GM21619 (cell line): Measurements from ENCODE around the gene NME7.
A peak's percentile ranks its signal among the peaks of the same experiment; 100 is the strongest.
"Not testable (repeated sequence)": the region's sequence is repeated elsewhere in the genome, so short reads cannot be mapped to it uniquely, and the experiment has no call there.

Experiments
- ATAC-seq: cut with Tn5 transposase; IDR thresholded peaks from one replicate; pipeline ENCODE4 v1.9.1; 2021; ENCODE audit not compliant: unreplicated experiment

Gene NME7

DNA sequence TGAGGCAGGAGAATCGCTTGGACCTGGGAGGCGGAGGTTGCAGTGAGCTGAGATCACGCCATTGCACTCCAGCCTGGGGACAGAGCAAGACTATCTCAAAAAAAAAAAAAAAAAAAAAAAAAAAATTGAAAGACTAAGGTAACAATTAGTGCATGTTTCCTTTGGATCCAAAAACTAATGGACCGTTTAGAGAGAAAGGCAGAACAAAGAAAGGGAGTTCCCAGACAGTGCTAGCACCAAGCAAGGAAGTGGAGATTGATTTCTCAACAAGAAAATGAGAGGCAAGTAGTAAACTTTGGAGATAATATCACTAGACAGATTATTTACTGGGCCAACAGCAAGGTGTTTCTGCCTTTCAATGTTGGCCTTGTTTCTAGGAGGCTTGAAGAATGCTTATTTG, 236.9 kb downstream of the NME7 start:
- no peak for ATAC-seq

DNA sequence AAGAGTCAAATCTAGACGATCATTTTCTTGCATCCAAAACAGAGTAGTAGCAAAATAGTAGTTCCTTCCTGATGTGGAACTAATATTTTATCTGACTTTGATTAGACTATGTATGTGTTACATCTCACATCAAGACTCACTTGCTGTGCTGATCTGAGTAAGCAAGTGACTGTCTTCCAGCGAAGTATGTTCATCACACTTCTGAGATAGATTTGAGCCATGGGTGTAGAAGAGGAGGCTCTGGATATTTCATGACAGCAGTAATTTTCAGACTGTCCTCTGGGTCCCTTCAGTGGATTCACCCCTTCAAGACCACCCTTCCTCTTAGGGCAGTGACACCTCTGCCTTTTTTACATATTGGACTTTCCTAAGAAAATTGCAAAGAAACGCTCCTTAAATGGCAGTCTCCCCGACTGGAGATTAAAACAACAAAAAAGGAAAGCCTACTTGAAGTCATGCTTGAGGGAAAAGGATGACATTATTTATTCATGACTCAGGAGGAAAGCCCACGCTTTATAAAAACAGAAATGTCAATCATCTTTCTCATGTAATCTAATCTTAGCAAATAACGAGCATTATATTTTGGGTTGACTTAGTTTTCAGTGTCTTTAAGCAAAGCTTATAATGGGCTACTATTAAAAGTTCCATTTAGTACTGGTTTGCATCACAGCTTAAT, 238.3 kb downstream of the NME7 start:
- ATAC-seq, result no peak

DNA sequence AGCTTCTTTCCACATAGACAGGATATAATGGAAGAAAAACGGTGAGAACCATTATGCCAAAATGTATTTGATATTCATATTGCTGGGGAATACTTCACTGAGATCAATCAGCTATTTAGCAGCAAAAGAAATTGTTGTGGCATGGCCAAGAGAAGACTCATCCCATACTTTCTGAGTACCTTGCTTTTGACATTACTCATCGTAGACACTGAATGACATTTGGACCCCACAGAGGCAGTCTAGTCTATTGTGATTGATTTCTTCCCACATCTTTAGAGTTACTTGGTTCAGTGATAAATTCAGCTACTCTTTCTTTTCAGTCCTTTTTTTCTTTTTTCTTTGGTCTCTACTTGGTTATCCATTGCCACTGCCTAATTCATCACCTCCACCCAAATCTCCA, 239.0 kb downstream of the NME7 start:
- ATAC-seq, result no peak

DNA sequence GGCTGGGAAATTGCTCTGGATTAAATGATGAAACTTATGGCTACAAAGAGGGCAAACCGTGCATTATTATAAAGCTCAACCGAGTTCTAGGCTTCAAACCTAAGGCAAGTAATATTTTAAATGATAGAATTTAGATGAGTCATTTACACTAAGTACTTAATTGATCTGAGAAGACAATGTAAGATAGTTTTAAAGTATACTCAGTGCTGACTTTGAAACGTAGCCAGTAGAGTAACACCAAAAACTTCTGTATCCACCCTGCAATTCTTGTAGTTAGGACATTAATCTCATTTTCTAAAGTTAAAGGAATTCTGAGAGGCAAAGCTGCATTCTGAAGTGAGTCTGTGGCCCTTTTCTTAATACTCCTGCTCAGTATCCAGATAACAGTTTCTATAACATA, 240.3 kb downstream of the NME7 start:
- ATAC-seq, result no peak

DNA sequence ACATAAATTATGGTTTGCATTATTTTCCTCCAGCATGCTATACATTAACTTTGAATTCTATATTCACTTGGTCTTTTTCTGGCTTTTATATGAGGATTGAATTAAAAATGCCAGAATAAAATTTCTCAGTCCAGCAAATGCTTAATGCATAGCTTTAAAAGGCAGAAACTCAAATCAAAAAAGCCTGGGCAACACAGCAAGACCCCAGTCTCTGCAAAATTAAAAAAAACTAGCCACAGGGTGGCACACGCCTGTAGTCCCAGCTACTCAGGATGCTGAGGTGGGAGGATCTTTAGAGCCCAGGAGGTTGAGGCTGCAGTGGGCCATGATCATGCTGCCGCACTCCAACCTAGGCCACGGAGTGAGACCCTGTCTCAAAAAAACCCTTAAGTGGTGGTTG, 241.3 kb downstream of the NME7 start:
- no peak for ATAC-seq

DNA sequence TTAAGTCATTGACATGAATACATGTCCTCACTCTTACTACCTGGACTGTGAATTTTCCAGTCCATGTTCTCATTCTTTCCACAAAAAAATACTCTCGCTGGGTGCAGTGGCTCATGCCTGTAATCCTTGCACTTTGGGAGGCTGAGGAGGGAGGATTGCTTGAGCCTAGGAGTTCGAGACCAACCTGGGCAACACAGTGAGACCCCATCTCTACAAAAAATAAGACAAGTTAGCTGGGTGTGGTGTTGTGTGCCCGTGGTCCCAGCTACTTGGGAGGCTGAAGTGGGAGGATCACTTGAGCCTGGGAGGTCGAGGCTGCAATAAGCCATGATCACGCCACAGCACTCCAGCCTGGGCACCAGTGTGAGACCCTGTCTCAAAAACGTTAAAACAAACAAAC, 242.0 kb downstream of the NME7 start:
- ATAC-seq, result not testable (repeated sequence)

DNA sequence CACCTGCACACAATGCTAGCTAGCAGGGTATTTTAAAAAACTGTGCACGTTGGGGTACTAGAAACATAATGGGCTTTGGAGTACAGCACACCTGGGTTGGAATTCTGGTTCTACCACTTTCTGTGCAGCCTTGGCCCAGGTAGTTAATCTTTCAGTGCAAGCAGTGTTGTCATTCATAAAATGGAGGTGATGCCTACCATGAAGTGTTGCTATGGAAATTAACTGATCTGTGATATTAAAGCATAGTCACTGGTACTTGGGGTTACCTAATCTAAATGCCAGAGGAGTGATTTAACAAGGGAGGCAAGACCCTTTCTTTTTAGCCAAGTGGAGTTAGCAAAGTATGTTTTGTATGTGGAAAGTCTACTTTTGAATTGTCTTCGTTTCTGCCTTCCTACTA, 243.1 kb downstream of the NME7 start:
- no peak for ATAC-seq

DNA sequence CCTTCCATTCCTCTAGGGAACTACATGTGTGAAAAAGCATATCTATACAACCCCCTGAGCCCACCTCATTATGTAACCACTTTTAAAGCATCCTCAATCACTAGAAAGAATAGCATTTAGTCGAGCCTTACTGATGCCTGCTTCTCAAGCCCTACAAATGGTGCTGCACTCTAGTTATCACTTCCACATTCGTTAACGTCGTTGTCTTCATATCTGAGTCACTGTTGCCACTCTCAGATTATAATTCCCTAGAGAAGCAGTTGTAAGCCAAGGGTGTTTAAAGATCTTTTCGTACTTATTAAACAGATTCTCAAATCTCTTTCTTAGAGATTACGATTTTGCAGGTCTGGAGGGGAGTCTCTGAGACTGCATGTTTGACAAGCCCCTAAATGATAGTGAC, 244.6 kb downstream of the NME7 start:
- ATAC-seq, result no peak

DNA sequence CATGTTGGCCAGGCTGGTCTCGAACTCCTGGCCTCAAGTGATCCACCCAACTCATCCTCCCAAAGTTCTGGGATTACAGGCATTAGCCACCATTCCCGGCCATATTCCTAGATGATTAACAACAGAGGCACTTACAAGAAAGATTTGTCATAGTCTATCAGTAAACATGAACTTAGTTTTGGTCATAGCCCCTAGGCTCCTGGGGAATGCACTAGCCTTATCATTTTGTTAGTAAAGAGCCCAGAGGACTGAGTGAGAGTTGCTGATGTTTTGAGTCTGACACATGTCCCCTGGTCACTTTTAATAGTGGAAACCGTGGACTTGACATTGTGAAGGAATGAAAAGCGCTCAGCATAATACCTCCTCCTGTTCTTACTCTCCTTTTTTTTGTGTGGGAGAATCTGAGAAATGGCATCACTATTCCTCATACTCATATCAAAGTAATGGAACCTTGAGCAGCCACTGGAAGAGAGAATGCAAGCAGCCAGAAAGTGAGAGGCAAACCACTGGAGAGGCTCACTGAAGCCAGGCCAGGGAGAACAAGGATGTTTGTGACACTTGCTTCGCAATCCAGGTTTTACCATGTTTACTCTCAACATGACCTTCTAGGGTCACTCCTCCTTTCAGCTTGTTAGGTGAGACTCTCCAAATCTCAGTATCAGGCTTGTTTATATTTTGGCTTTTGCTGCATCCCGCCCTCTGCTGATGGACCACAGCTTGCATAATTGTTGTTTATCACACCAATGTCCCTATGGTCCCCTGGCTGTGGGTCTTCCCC, 246.3 kb downstream of the NME7 start:
- ATAC-seq, result no peak

DNA sequence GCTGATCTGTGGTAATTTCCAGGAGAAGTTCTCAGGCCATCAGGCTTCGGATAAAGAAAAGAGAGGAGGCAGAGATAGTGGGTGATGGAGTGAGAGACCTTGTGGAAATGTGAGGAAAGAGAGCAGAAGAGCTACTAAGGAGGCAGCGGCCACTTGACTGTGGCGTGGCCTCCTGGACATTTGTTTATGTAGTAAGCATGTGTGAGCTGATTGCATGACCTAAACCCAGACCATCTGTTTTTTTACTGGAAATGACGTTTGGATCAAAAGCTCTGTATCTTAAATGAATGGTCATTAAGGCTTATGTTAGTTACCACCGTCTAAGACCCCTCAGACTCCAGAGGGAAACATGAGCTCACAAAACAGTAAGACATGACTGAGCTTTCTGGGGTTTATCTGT, 247.5 kb downstream of the NME7 start:
- no peak for ATAC-seq

DNA sequence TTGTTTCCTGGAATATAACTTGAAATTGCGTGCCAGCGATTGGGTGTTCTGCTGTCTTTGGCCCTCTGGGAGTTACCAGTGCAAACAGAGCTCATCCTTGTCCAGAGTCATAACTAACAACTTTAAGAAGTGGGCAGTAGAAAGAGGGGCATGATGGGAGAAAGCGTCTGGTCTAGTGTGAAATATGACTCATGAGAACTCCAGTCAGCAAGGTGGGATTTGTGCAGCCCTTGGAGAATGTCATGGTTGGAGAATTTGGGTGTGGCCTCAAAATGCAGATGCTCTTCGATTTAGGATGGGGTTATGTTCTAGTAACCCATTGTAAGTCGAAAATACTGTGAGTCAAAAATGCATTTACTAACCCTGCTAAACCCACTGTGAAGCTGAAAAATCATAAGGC, 248.2 kb downstream of the NME7 start:
- no peak for ATAC-seq

DNA sequence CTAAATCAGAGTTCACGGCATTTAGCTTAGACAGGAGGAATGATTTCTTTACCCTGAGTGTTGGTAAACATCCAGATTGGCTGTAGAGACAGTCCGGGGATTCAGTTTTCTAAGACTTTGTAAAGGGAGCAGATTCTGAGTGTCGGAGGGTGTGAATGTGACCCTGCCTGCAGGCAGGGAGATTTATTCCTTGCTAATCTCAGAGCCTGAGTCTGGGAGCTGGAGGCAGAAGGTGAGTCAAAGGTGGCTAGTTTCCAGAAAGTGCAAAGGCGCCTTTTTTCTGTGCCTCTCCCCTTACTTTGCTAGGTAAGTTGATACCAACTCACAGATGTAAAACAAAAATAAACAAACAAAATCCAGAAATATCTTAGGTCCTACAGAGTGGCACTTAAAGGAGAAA, 249.4 kb downstream of the NME7 start:
- no peak for ATAC-seq

DNA sequence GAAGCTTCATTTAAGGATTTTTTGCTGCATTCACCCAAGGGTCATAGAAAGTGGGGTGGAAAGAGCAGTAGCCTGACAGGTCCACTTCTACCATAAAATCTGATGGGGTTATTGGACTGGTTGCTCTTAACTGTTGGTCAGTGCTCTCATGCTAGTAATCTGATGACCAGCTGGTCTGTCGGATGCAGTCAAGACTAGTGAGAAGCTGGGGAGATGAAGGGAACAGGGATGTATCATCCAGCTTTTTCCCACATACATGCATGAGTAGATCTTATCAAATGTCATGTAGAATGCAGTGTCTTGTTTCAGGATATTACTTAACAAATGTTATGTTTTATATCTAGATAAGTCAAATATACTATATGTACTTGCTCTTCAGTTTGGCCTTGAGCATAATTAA, 250.0 kb downstream of the NME7 start:
- no peak for ATAC-seq

DNA sequence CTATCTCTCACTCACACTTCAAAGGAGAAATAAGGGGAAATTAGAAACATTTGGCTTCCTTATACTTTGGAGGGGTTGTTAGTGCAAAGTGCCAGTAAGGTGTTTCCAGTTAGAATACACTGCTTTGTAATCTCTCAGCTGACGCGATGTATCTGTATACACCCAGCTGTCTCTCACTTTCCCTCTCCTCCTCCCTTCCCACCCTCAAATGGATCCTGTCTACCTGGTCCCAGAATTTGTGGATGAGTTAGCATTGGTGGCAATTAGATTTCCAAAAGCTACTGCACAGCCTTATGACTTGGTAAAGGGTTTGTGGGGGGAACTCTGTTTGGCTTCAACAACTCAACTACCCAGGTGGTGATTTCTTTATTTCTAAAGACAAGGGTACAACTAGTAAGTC, 250.6 kb downstream of the NME7 start:
- no peak for ATAC-seq

DNA sequence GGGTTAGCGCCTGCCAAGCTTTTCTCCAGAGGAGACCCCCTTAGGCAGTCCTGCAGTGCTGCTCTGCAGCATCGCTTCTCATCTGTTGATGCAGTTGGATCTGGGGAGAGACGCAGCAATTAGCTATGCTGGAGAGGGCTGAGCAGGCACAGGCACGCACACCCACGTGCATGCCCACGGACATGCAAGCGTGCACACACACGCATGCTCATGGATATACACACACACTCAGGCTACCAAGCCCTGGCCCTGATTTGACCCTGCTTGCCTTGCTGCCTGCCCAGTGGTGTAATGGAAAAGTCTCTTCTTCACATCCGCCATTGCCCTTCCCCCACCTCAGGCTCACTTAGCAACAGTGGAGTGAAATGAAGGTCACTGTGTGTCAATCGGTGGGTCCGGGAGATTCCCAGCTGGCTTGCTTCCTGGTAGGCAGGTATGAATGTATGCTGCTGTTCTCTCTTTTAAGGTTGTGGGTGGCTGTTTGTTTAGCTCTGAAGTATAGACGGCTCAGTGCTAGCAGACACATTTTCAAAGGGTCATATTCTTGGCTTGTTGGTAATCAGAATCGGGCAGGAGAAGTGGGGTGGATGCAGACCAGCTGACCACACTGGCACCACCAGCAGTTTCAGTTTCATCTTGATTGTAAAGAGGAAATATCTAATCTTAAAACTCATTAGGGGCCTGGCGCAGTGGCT, 251.6 kb downstream of the NME7 start:
- ATAC-seq, result peak; percentile 57

DNA sequence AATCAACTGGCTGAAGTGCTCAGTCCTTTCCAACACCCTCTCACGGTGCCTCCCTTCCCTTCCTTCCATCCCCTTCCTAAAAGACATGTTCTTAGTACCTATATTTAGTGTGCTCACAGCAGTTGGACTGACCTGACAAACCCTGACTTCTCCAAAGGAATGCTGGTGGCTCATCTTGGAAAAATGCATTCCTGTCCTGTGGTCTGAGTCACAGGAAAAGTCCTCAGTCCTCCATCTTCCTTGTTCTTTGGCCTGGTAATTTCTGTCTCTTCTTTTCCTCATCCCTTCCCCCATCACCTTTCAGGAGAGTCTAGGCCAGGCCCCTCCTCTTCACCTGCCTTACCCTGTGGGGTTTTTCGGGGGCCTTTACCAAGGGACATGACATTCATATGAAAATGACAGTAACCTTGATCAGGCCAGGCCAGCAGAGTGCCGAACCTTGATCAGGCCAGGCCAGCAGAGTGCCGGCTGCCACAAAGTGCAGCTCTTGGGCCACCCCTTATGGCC, 253.9 kb downstream of the NME7 start:
- no peak for ATAC-seq

DNA sequence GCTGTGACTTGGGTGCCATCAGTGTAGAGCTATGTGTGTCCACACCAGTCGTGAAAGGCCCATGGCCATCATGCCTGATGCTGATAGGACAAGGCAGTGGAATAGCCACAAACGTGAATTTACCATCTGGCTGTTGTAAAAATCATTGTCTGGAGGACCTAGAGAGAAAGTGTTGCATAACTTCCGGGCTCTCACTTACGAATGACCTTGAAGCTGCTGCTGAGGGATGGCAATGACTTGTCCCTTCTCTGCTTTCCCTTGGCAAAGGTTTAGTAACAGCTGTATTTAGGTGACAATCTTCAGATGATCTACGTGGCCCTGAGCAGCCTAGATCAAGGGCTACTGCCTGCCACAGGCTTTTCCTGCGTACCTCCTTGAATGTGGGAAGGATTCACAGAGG, 255.4 kb downstream of the NME7 start:
- ATAC-seq, result no peak

DNA sequence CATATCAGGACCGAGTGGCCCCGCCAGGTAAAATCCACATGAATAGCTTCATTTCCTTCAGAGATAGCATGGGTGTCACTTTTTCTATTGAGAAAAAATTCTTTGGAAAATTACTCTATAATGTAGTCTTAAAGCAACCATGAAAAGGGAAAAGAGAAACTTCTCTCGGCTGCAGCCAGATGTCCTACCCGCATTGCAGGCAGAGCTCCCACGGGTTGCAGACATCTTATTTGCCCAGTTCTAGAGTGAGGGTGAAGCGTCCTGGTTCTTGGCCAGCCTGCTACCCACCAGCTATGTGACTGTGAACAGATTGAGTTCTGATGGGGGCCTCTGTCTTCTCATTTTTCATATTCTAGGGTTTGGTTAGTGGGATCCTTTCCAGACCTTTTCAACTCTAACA, 256.1 kb downstream of the NME7 start:
- no peak for ATAC-seq

DNA sequence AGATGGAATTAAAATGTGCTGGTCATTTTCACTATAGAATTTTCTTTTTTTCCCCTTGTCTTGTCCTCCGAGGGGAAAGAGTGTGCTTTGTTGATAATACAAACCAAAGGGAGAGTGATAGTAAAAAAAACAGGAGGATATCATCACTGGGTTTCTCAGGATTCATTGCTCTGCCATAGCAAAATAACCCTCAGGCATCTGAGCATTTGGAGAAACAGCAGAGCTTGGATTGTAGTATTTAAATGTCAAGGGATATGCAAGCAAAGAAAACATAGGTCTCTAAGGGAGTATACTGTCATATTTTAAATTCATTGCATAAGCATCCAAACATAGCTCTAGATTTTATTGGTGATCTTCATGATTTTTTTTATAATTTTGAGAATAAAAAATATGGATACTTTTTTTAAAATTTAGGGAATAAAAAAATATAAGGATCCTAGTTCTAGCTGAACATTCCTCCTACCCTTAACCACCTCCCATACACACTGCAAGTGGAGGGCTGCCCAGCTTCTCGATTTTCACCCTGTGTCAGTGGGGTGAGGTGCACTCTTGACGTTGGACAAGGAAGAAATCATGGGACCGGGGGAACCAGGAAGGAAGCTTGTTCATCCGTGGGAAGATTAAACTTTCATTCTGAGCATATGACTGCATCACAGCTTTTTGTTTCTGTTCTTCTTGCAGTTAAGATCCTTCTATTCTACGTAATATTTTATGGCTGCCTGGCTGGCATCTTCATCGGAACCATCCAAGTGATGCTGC, 256.7 kb downstream of the NME7 start:
- ATAC-seq, result no peak

DNA sequence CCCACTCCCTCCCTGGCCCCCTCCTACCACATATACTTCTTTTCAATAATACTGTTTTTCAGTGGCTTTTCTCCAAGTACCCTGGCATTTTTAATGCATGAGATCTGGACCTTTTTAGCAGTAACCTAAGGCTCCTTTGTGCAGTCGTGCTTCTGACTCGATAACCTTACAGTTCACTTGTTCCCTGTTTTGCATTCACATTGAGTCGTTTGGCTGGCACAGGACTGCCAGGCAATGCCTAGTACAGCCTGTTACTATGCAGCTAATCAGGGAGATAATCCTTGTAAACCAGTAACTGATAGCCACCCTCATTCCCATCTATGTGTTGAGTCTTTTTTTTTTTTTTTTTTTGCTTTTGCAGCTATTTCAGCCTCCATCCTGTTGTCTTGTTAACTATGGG, 257.4 kb downstream of the NME7 start:
- no peak for ATAC-seq

DNA sequence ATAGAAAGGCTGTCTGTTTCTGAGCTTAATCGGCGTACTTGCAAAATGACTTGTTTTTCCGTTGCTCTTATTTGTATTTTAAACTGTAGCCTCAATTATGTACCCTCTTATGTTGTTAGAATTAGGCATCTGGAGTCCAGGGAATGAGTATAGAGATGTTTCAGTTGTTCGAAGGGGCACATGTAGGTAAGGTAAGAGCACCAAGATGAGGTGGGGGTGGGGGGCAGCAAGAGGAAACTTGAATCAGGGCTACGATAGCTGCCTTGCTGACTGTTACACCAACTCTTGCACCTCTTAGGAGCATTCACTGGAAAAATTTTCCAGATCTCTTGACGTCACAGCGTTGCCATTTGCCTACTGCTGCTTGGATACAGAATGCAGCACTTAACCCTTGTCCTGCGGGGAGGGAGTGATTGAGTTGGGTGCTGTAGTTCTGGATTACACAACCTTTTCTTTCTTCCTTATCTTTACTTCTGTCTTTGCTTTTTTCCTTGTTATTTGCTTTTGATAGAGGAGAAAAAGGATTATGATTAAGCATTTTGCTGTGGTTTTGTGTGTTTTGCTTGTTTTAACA, 257.9 kb downstream of the NME7 start:
- ATAC-seq, result no peak
